ENCODE results near the gene ITGAE.

DNA sequence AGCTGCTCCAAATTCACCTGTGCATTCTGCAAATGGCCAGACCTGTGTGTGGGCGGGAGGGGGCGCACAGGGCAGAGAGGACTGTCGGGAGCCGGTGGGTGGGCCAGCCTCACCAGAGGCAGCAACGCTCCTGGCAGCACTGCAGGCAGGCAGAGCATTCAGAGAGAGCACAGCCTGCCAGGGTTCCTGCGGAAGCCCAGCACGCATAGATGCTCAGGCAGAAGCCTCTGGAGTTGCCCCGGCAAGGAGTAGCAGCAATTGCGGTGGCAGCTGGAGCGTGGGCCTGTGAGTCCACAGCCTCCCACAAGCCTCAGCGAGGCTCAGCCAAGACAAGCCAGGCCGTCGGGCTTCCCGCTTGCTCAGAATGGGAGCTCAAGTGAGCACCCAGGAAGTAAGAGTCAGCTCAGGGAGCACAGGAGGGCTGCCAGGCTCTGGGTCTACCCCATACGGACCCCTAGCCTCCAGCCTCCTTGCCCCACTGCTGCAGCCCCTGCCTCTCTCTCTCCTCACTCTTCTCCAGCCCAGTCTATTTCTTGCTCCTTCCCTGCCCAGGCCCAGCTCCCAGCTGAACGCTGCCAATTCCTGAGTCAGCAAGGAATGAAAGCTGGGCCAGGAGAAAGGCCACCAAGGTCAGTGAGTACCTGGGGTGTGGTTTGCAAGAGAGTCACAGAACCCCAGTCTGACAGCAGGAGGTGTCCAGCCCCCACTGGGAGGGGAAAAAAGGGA is 122.7 kb downstream of the ITGAE start:
- TF ChIP-seq POLR2A (IDR thresholded peaks at IDR 0.05): no peak
- no peak for TF ChIP-seq CTCF (IDR thresholded peaks at IDR 0.05)
- no peak for TF ChIP-seq EP300 (IDR thresholded peaks at IDR 0.05)
- no peak for TF ChIP-seq POLR2AphosphoS5 (IDR thresholded peaks at IDR 0.05)

Data from sigmoid colon (tissue), 4 donors.